Measurements from ENCODE around the gene ARHGAP5.
A peak's percentile ranks its signal among the peaks of the same experiment; 100 is the strongest.

Gene ARHGAP5

GRCh38 chr14:32077081-32078022 is at the start of gene ARHGAP5:
ARHGAP5 (plus strand) TSS chr14:32077304; CDS start chr14:32090670, 13,366 bp downstream.
- no peak for DNase-seq (ENCODE audit: low read depth, low spot score)
- peak within 1 kb of the TSS; percentile 97 for H3K27ac ChIP-seq

GRCh38 chr14:32028599-32028998 is 48.5 kb upstream of the ARHGAP5 start:
- H3K27ac ChIP-seq = no peak overlapping the region
- peak; percentile 50 for DNase-seq (ENCODE audit: low read depth, low spot score)

GRCh38 chr14:32033543-32033942 is 43.6 kb upstream of the ARHGAP5 start:
- no peak overlapping the region for H3K27ac ChIP-seq
- no peak for DNase-seq (ENCODE audit: low read depth, low spot score)

- no peak for DNase-seq (ENCODE audit: low read depth, low spot score)
- no peak overlapping the region for H3K27ac ChIP-seq
These were observed 38.2 kb upstream of the ARHGAP5 start for GRCh38 chr14:32038876-32039275.

GRCh38 chr14:32039401-32040030 is 37.6 kb upstream of the ARHGAP5 start:
- no peak overlapping the region for H3K27ac ChIP-seq
- no peak for DNase-seq (ENCODE audit: low read depth, low spot score)

GRCh38 chr14:32043624-32044023 is 33.5 kb upstream of the ARHGAP5 start:
- no peak overlapping the region for H3K27ac ChIP-seq
- DNase-seq (ENCODE audit: low read depth, low spot score) = no peak

- no peak overlapping the region for H3K27ac ChIP-seq
- no peak for DNase-seq (ENCODE audit: low read depth, low spot score)
These were observed 32.6 kb upstream of the ARHGAP5 start for GRCh38 chr14:32044454-32044853.

- no peak overlapping the region for H3K27ac ChIP-seq
- DNase-seq (ENCODE audit: low read depth, low spot score) = no peak
These were observed 29.3 kb upstream of the ARHGAP5 start for GRCh38 chr14:32047791-32048190.

- H3K27ac ChIP-seq = no peak overlapping the region
- DNase-seq (ENCODE audit: low read depth, low spot score) = no peak
These were observed 27.6 kb upstream of the ARHGAP5 start for GRCh38 chr14:32049361-32050088.

GRCh38 chr14:32050878-32051277 is 26.2 kb upstream of the ARHGAP5 start:
- no peak overlapping the region for H3K27ac ChIP-seq
- DNase-seq (ENCODE audit: low read depth, low spot score) = no peak

- no peak for DNase-seq (ENCODE audit: low read depth, low spot score)
- no peak overlapping the region for H3K27ac ChIP-seq
These were observed 22.6 kb upstream of the ARHGAP5 start for GRCh38 chr14:32054536-32054935.

- H3K27ac ChIP-seq = no peak overlapping the region
- no peak for DNase-seq (ENCODE audit: low read depth, low spot score)
These were observed 21.9 kb upstream of the ARHGAP5 start for GRCh38 chr14:32055175-32055574.

GRCh38 chr14:32059702-32060101 is 17.4 kb upstream of the ARHGAP5 start:
- no peak for DNase-seq (ENCODE audit: low read depth, low spot score)
- no peak overlapping the region for H3K27ac ChIP-seq

- H3K27ac ChIP-seq = no peak overlapping the region
- DNase-seq (ENCODE audit: low read depth, low spot score) = no peak
These were observed 12.2 kb upstream of the ARHGAP5 start for GRCh38 chr14:32064931-32065330.

GRCh38 chr14:32068708-32069107 is 8.4 kb upstream of the ARHGAP5 start:
- H3K27ac ChIP-seq = no peak overlapping the region
- no peak for DNase-seq (ENCODE audit: low read depth, low spot score)

- no peak for DNase-seq (ENCODE audit: low read depth, low spot score)
- no peak overlapping the region for H3K27ac ChIP-seq
These were observed 6.8 kb upstream of the ARHGAP5 start for GRCh38 chr14:32070282-32070681.

GRCh38 chr14:32072676-32073075 is 4.4 kb upstream of the ARHGAP5 start:
- DNase-seq (ENCODE audit: low read depth, low spot score) = no peak
- no peak overlapping the region for H3K27ac ChIP-seq

- H3K27ac ChIP-seq = peak overlapping the region; percentile 97
- no peak for DNase-seq (ENCODE audit: low read depth, low spot score)
These were observed 3.4 kb upstream of the ARHGAP5 start for GRCh38 chr14:32073537-32074189.

- no peak for DNase-seq (ENCODE audit: low read depth, low spot score)
- H3K27ac ChIP-seq = peak overlapping the region; percentile 97
These were observed 2.1 kb upstream of the ARHGAP5 start for GRCh38 chr14:32074887-32075572.

Measured in epithelial cell of prostate (primary cell).